UCSD-AML1 (cell line): ENCODE results near the gene LHX6.
A peak's percentile ranks its signal among the peaks of the same experiment; 100 is the strongest.

Experiments
- DNase-seq: peaks from one replicate; lab custom pipeline; 2025; ENCODE audit not compliant: unreplicated experiment; lab: John Stamatoyannopoulos, UW

LHX6 gene

GRCh38 chr9:122158202-122158601 lies 70.6 kb downstream of the LHX6 start:
- peak; percentile 54 for DNase-seq

GRCh38 chr9:122155796-122156195 lies 73.0 kb downstream of the LHX6 start:
- DNase-seq, result no peak
